GM12873 (cell line): ENCODE results near the gene USP40.

Experiments used
- CTCF ChIP-seq: IDR thresholded peaks from 2 replicates; pipeline ENCODE4 v1.5.1; 2012; ENCODE audit warnings: low read depth, mild to moderate bottlenecking, moderate library complexity, low read length, control low read depth; ENCODE audit not compliant: insufficient read depth; ENCODE audit errors: missing control alignments

The USP40 gene

GRCh38 chr2:233501198-233502076 lies 65.1 kb downstream of the USP40 start:
- no peak for TF ChIP-seq CTCF

- TF ChIP-seq CTCF: no peak
Observed at GRCh38 chr2:233499928-233500327, 66.7 kb downstream of the USP40 start.

- no peak for TF ChIP-seq CTCF
Observed at GRCh38 chr2:233498126-233498525, 68.5 kb downstream of the USP40 start.

GRCh38 chr2:233497692-233498091 lies 68.9 kb downstream of the USP40 start:
- TF ChIP-seq CTCF: no peak

- no peak for TF ChIP-seq CTCF
Observed at GRCh38 chr2:233495503-233496496, 70.8 kb downstream of the USP40 start.

GRCh38 chr2:233492751-233493150 lies 73.8 kb downstream of the USP40 start:
- TF ChIP-seq CTCF: no peak

- no peak for TF ChIP-seq CTCF
Observed at GRCh38 chr2:233492078-233492477, 74.5 kb downstream of the USP40 start.
